Measurements from ENCODE around the gene PDLIM1.

PDLIM1 gene

DNA sequence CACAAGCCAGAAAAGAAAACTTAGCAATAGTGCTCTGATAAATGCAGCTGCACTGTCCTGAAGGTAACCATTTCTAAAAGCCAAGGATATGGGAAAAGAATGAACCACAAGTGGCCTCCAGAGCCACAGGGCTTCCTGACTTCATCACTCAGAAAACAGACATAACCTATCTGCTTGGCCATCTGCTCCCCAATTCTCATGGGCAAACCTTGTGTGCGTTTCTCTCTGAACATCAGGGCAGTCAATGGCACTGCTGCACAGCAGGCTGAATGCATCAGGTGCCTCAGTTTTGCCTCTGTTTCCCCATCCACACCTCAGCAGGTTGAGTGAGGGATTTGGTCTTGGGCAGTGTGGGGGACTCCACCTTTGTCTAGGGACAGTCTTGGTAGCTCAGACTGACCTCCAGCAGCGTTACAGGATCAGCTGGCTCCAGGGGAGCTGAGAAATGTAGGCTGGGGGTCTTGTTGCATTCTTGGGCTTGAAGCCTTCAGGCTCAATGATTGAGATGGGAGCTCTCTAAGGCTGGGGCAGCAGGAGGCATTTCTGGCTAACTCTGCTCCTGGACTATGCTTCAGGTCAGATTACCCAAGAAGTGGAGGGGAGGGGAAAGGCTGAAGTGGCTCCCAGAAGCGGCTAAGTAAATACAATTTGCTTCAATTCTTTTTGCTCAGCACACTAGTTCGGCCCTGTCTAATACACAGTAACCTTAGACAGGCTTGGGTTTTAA is 23.6 kb upstream of the PDLIM1 start:
- DNase-seq, result no peak

DNA sequence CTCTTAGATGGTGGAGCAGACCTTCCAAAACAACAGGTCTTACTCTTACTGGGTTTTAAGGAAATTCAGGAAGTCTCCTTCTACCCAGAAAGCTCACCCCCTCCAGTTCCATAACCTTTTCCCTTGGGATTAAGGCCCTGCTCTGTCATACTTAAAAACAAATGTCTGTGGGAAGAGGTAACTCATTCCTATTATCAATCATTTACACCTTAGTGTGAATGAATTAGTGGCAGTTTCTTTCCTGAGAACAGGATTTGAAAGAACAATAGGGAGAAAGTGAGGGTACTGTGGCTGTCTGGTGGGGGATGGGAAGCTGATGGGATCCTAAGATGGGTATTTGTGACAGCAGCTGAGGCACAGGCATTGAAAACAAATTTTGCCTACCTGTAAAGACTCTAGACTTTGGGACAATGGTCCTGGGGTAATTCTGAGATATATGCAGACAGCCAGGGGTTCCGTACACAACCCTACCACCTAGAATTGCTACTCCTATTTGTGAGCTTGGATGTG is 22.2 kb upstream of the PDLIM1 start:
- DNase-seq, result no peak

DNA sequence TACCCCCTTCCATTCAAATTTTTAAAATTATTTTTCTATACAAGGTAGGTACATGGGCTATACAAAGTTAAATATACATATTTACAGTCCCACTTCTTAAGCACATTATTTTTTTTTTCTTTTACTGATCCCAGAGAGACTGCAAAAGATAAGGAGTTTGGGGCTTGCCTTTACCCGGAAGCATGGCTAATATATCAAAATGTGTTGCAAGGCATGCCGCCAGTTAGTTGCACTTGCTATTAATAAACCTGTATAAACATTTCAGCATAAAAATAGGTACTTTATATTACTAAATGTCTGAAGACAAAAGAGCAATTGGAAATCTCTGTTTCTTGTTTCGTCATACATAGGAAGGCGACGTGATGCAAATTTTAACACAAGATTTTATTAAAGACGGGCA is 21.5 kb upstream of the PDLIM1 start:
- DNase-seq, result no peak

DNA sequence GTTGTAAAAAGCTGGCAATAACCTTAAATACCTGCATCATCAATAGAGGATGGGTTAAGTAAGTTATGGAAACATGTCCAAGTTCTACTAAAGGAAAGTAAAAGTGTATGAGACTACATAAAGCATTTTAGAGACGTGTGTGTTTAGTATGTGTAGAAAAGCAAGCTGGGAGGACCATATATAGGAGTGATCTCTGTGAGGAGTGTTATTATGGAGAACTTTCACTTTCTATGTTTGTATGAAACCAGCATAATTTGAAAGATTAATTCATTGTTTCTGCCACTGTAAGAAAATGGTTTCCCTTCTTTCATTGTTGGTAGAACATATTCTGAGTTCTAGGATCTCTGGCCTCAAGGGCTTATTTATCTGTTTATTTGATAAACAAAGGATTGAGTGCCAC is 19.2 kb upstream of the PDLIM1 start:
- no peak for DNase-seq

DNA sequence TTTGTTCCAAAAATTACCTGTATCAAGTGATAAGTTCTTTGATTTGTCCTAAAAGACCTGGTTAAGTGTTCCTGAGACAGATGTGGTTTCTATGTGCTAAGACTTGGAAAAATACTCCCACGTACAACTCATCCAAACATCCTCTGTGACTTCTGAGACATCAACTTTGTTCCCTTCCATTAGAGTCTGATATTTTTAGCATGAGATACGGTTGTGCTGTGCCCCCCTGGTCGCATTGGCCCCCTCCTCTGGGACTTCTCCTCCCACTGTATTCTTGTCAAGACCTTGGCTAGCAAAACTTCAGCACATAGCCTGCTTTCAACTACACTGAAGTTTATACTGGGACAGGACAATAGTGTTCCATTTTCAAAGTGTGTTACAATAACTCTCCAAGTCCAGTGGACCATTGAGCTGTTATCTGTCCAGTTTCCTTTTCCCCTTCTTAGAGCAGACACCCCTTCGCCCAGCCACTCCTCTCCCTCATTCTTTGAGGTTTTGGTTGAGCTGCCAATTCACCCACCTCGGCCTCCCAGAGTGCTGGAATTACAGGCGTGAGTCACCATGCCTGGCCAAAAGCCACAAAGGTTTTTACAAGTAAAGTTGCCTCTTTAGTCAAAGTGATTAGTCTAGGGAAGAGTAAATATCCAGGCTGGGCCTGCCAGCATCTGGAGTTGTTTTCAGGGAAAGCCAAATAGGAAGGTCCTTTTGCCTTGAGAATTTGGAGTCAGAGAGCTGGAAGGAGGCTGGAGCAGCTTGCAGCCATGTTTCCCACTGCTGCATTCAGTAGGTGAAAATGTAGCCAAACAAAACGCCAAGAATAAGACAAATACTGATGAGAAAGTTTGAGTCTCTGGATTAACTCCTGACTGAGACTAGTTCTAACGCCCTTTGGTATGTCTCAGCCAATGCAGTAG is 17.8 kb upstream of the PDLIM1 start:
- DNase-seq, result peak; percentile 40

DNA sequence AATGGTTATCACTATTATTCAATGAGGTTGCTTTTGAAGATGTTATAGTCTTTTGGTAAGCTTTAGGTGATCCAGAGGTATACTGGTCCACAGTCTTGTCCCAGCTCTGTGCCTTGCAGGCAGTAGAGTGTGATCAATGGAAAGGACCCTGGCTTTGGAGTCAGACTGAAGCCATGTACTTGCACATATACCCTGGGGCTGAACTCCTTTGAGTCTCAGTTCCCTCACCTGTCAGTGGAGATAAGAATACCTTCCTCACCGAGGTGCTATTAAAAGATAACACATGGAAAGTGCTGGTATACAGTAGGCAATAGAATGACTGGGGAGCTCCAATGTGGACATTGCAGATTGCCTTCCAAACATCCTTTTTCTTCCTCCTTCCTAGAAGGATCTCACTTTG is 16.0 kb upstream of the PDLIM1 start:
- DNase-seq, result no peak

DNA sequence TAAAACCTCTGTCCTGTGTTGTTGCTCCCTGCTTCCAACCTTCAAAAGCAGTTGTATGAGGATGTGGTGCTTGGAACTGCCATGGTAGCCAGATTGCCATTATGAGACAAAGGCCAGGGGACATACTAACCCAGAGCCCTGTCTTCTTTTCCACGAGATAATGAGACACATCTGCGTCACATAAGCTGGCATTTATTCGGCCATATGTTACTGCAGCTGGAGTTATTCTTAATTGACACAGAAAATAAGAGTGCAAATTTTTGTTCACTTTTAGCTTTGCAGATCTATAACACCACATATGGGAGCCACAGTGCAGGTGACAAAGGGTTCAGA is 15.5 kb upstream of the PDLIM1 start:
- no peak for DNase-seq

DNA sequence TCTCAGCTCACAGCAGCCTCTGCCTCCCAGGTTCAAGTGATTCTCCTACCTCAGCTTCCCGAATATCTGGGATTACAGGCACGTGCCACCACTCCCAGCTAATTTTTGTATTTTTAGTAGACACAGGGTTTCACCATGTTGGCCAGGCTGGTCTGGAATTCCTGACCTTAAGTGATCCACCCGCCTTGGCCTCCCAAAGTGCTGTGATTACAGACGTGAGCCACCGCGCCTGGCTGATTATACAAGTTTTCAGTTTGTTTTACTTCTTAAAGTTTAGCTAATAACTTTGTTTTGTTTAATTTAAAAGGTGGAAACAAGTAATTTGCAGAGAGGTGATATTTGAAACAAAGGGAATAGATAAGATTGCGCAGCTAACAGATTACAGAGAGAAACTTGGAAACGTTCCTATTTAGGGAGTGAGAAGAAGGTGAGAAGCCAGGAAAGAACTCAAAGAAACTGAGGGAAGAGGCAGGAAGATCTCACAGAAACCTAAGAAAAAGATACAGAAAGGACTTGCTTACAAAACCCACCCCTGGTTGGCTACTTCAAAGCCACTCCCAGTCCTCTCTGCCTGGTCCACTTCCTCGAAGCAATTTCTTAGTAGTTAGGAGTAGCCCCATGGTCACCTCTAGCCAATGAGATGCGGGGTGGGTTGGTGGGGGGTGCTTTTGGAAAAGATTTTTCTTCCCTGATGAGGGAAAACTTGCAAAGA is 15.0 kb upstream of the PDLIM1 start:
- no peak for DNase-seq

DNA sequence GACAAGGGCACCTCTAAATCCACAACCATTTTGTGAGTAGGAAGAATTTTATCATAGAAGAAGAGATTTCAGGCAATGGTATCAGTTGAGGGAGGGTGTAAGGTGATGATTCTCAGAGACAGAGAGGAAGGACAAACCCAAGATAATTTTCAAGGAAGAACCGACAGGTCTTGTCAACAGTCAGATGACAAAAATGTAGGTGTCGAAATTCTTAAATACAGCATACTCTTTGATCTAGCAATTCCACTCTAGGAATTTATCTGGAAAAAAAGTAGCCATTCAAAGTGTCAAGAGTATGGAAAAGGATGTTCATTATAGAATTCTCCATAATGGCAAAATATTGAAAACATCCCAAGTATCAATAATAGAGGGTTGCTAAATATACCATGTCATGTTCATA is 14.2 kb upstream of the PDLIM1 start:
- no peak for DNase-seq

DNA sequence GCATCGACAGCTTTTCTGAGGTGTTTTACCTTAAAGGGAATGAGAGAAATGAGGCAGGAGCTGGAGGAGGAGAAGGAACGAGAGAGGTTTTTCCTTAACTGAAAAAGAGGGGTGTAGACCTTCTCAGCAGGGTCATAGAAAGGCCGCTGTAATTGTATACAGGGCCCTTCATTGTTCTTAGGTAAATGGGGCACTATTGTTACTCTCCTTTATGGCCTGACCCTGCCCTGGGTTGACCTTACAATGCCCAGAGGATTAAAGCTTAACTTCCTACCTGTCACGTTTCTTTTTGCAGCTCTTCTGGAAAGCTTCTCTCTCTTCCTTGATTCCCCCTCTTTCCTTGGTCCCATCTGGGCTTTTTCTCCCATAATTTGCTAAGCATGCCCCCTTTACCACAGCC is 13.7 kb upstream of the PDLIM1 start:
- no peak for DNase-seq

DNA sequence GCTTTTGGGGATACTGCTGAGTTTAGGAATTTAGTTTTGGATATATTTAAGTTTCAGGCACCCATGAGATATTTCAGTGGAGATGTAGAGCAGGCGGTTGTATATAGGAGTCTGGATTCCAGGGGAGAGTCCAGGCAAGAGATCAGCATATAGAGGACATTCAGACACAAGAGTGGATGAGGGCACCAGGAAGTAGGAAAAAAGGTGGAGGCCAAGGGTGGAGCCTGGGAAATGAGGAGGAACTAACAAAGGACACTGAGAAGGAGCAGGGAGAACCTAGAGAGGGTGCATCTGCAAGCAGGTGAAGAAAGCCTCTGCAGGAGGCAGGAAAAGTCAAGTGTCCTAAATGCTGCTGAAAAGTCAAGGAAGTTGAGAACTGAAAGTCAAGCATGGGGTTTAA is 13.1 kb upstream of the PDLIM1 start:
- no peak for DNase-seq

DNA sequence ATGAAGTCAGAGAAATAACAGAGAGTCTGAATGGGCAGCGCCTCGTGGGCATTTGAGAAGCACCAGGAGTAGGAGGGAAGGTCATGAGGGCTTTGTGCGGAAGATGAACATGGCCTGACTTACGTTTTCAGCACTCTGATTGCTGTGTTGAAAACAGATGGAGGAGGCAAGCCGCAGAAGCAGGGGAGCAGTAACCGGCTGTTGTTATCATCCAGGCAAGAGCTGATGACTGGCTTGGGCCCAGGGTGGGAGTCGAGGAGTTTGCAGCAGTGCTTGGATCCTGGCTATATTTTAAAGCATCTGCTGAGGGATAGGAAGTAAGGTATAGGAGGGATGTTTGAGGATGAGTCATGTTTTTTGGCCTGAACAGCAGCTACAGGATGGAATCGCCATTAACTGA is 12.7 kb upstream of the PDLIM1 start:
- DNase-seq, result no peak

DNA sequence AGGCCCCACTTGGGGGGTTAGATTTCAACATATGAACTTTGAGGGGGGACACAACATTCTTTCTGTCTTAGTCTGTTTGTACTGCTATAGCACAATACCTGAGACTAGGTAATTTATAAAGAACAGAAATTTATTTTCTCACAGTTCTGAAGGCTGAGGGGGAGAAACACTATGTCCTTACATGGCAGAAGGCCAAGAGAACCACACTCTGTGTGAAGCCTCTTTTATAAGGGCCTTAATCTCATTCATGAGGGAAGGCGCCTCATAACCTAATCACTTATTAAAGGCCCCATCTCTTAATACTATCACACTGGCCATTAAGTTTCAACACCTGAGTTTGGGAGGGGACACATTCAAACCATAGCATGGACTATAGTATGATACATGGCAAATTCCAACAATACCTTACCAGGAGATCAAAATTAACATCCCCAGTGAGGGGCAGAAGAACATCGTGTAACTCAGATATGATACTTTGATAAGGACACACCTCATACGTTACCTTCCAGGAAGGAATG is 9.3 kb upstream of the PDLIM1 start:
- no peak for DNase-seq

DNA sequence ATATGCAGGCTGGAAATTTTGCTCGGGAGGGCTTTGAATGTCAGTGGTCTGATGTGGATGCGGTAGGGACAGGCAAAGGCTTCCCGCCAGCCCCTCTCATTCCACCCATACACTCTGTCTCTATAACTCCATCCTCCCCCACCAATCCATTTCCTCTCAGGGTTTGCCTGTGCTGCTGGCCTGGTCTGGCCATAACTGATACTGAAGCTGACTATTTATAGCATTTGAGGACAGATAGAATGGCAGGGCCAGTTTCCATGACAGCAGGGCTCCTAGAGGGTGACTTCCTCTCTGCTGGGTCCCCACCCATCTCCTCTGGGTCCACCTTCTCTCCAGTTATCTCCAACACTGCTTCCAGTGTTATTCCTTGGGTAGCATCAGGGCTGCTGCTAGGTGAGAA is 6.6 kb upstream of the PDLIM1 start:
- DNase-seq, result peak; percentile 13

DNA sequence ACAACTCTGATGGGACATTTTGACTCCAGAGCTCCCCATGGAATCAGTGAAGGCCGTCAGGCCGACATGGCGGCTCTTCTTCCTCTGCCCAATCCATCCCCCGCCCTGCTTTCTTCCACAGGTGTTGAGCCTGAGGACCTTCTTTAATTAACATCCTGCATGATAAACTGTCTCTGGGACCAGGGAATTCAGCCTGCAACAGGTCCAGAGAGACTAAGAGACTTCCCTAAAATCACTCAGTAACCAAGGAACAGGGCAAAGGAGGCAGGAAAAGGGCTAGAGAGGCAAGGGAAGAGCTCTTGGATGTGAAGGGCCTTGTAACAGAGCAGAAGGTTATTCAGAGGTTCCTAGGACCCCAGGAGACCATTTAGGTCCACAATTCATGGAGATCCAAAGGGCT is 6.0 kb upstream of the PDLIM1 start:
- no peak for DNase-seq

DNA sequence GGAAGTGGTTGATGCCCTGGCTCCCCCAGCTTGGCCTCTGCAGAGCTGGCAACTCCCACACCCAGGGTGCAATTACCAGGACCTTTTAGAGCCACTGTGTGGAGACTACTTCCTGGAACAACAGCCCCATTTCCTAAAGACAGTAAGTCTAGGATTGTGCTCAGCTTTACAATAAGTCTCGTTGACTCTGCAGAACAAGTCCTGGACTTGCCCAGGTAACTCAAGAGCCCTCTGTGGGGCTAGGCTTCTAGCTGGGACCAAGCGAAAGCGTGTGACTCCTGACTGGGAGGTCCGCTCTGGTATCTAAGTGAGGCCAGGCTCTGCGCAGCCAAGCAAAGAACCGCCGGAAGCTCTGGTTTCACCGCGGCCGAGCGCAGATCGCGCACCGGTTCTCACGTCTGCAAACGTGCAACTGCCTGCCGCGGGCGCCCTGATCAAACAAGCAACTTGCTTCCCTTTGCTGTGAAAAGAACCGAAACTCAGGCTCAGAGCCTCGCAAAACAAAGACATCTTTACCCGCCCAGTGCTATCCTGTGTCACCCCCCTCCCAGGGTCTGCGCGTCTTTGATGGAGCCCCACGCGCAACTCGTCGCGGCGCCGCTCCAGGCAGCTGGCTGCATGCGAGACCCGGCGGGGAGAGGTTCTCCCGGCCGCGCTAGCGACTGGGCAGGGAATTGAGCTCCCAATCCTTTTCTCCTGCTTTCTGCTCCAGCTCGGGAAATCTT is 4.4 kb upstream of the PDLIM1 start:
- peak; percentile 59 for DNase-seq

DNA sequence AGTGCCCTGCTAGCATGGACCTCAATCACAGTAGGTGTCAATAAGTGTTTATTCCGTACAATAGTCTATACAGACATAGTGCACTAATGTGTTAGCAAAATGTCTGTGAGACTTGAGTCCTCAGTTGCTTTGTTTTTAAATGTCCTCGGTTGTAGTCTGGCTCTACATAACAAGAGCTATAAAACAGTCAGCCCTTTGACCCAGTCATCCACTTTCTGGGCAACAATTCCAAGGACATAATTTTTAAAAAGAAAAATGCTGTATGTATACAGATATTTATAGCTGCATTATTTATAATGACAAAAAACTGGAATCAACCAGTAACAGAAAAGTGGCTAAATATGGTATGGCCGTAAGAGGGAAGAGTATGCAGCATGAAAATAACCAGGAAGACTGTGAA is 2.8 kb upstream of the PDLIM1 start:
- DNase-seq, result no peak

DNA sequence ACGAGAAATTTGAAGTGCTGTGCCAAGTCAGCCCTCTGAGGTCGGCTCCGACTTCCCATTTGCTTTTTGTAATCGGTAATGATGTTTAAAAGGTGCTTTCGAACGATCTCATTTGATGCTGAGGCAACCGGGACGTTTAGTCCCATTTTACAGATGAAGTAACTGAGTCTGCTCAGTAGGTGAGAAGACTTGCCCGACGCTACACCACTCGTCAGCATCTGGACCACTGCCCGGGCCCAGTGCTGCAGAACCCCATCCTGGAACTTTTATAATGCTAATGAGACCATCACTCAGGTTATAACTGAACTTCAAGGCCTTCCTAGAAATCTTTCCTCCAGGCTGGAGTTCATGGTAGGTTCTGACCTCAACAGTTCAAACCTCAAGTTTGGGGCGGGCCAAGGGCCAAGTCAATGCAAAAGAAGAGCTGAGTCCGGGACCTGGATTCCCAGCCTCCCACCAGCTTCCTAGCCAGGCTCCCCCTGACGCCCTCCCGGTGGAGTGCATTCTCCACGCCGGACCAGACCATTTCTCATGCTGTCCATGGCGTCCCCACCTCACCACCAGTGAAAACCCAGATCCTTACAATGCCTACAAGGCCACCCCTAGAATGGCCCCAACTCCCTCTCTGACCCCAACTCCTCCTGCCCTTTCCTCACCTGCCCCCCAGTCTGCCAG is 699 bp upstream of the PDLIM1 start:
- DNase-seq, result no peak

DNA sequence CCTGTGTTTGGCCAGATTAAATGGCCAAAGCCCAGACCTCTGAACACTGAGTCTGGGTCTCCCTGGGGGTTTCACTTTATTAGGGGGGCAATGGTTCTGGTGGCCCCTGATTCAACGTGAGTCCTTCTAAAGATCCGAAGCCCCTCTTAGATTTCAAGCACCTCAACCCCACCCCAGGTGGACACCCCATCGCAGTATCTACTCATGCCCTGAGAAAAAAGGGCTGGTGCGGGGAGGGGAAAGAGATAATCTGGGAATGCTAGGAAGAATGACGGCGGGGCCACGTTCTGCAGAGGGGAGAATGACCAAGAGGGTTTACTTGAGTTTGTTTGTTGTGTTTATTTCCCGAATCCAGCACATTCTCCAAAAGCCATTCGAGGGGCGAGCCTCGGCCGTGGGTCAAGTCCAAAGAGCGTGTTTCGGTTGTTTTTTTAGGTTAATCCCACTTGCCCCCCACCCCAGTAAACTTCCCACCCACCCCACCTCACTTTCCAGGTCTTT is 832 bp downstream of the PDLIM1 start:
- no peak for DNase-seq

DNA sequence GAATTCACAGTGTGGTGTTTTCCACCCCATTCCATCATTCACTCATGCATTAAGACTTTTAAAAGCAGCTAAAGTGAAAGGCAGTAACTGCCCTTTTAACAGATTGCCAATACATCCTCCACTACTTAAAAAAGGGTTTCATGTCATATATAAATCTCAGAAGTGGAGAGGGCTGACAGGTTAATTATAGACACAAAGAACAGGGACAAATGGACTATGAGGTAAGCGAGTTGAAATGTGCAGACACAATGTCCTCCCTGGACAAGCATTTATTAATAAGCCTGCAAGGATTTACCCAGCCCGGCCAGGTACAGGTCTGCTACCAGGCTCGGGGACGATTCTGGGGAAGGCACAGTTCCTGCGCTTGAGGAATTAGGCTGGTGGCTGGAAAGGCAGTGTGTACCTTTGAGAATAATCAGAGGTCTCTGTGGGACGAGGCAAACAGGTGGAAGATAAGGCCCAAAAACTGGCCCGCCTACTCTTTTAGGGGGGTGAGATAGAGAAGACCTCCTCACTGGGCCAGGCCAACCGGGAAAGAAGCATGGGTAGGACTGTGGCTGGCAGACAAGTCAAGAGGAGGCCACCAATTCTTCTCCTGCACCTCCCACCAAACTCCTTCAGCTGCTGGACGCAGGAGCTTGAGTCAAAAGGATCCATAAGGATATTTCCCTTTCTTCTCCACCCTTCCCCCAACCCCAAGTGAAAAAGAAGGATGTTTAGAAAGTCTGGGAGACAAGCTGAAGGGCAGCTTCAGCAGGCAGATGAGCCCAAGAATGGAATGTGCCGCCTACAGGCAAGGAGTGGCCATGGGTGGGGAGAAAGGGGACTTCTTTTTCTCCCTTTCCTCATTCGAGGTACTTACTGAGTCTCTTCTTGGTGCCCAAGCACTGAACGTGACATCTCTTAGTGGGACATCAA is 1.5 kb downstream of the PDLIM1 start:
- DNase-seq, result no peak

DNA sequence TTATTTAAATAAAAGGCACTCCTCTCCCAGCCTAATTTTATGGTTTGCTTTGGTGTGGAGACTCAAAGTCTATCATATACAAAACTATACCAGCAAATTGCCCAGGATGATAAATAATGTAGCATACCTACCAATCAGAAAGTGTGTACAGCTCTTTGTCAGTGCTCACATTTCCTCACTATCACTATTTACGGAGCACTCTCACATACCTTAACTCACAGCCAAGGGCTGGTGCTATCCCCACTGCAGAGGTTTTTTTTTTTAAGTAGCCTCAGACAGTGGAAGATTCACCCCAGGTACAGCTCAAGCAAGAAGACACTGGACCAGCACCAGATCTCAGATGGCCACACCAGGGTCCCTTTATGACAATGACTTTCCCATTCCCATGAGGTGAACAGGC is 2.5 kb downstream of the PDLIM1 start:
- DNase-seq, result no peak
